Measurements from ENCODE around the gene CHCHD2. TPM values are rescaled to one million over a fixed set of nuclear protein-coding genes. Genes with fewer than 3 reads are reported as not detected.
A peak's percentile ranks its signal among the peaks of the same experiment; 100 is the strongest.

CHCHD2 gene
- total and polyA plus RNA-seq, 9 of the 15 experiments (the other 6 are each of a cell fraction or from before 2014, with no cell fraction given): 145 to 1,044 (median 648) TPM

DNA sequence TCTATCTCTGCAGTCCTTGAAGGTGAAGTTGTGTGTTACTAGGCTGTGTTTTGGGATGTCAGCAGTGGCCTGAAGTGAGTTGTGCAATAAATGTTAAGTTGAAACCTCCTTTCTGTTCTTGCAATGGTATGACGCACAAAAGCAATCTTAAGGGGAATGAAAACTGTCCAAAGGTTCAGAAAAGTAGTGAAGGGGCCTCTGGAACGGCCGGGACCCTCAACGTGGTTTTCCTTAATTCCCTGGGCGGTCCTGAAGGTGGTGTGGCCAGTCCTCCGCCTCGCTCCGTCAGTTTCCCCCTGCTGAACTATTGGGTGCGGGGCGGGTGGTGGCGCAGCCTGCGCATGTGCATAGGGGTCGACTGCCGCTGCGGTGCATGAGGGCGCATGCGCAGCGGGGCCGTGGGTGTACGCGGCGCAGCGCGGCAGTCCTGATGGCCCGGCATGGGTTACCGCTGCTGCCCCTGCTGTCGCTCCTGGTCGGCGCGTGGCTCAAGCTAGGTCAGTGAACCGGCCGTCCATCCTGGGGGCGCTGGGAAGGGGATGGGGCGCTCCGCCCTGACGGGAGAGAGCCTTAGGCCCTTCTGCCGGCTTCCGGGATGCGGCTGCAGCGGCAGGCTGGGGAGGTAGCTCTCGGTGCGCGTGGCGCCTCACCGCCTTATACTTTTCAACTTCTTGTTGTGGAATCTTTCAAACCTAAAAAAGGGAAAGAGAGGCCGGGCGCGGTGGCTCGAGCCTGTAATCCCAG is 42.2 kb downstream of the CHCHD2 start, which contains the start of gene SUMF2 (continued):
- no peak for TF ChIP-seq HNRNPH1 (optimal IDR thresholded peaks at IDR 0.05; ENCODE audit: low read depth, low read length)
- no peak for TF ChIP-seq OTX1 (CRISPR knock-in tag; IDR thresholded peaks at IDR 0.05)
- no peak for TF ChIP-seq ZNF655 (CRISPR knock-in tag; IDR thresholded peaks at IDR 0.05)
- TF ChIP-seq SP1 (CRISPR knock-in tag; IDR thresholded peaks at IDR 0.05): peak; percentile 48; the same call in 1 of the 2 replicates
- TF ChIP-seq NFE2L1 (tag; IDR thresholded peaks at IDR 0.05; ENCODE audit: borderline replicate concordance, low read depth): no peak
- TF ChIP-seq GTF2F1 (IDR thresholded peaks at IDR 0.05; ENCODE audit: low read depth, low read length): no peak
- no peak for TF ChIP-seq SIRT6 (IDR thresholded peaks at IDR 0.05; ENCODE audit: low read depth, low read length)
- no peak for TF ChIP-seq TCFL5 (CRISPR knock-in tag; conservative IDR thresholded peaks at IDR 0.05)
- TF ChIP-seq SOX6 (IDR thresholded peaks at IDR 0.05): no peak
- TF ChIP-seq, protein P1, sequence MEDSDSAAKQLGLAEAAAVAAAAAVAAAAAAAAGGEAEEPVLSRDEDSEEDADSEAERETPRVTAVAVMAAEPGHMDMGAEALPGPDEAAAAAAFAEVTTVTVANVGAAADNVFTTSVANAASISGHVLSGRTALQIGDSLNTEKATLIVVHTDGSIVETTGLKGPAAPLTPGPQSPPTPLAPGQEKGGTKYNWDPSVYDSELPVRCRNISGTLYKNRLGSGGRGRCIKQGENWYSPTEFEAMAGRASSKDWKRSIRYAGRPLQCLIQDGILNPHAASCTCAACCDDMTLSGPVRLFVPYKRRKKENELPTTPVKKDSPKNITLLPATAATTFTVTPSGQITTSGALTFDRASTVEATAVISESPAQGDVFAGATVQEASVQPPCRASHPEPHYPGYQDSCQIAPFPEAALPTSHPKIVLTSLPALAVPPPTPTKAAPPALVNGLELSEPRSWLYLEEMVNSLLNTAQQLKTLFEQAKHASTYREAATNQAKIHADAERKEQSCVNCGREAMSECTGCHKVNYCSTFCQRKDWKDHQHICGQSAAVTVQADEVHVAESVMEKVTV (CRISPR knock-in tag; IDR thresholded peaks at IDR 0.05): no peak
- TF ChIP-seq SNIP1 (IDR thresholded peaks at IDR 0.05; ENCODE audit: low read depth): no peak
- no peak; a peak in 1 of 4 replicates for TF ChIP-seq RAD21 (CRISPR knock-in tag; conservative IDR thresholded peaks at IDR 0.05 in 1 of 2, IDR thresholded peaks at IDR 0.05 in 1 of 2)
- TF ChIP-seq MTF1 (CRISPR knock-in tag; IDR thresholded peaks at IDR 0.05; ENCODE audit: borderline replicate concordance): no peak
- TF ChIP-seq ZNF224 (CRISPR knock-in tag; IDR thresholded peaks at IDR 0.05): no peak
- TF ChIP-seq FOXP1 (CRISPR knock-in tag; IDR thresholded peaks at IDR 0.05): no peak; the same call in 1 of the 2 replicates
- TF ChIP-seq ZNF699 (CRISPR knock-in tag; IDR thresholded peaks at IDR 0.05; ENCODE audit: insufficient replicate concordance): no peak
- TF ChIP-seq, protein P2, sequence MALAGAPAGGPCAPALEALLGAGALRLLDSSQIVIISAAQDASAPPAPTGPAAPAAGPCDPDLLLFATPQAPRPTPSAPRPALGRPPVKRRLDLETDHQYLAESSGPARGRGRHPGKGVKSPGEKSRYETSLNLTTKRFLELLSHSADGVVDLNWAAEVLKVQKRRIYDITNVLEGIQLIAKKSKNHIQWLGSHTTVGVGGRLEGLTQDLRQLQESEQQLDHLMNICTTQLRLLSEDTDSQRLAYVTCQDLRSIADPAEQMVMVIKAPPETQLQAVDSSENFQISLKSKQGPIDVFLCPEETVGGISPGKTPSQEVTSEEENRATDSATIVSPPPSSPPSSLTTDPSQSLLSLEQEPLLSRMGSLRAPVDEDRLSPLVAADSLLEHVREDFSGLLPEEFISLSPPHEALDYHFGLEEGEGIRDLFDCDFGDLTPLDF (CRISPR knock-in tag; IDR thresholded peaks at IDR 0.05): no peak
- 0 out of 2 replicates have a peak, but pooled peaks have one; percentile 48 for TF ChIP-seq NR2C2 (CRISPR knock-in tag; IDR thresholded peaks at IDR 0.05)
- TF ChIP-seq NR2C2 (tag; IDR thresholded peaks at IDR 0.05): peak; percentile 68
- TF ChIP-seq GATAD2A (IDR thresholded peaks at IDR 0.05): no peak
- TF ChIP-seq NFE2 (IDR thresholded peaks at IDR 0.05; ENCODE audit: low read depth): no peak
- TF ChIP-seq, protein P3, sequence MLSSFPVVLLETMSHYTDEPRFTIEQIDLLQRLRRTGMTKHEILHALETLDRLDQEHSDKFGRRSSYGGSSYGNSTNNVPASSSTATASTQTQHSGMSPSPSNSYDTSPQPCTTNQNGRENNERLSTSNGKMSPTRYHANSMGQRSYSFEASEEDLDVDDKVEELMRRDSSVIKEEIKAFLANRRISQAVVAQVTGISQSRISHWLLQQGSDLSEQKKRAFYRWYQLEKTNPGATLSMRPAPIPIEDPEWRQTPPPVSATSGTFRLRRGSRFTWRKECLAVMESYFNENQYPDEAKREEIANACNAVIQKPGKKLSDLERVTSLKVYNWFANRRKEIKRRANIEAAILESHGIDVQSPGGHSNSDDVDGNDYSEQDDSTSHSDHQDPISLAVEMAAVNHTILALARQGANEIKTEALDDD (IDR thresholded peaks at IDR 0.05): no peak
- no peak for TF ChIP-seq ADNP (tag; IDR thresholded peaks at IDR 0.05)

Data from K562 (cell line).